Measurements from ENCODE around the gene GNG12.

DNA sequence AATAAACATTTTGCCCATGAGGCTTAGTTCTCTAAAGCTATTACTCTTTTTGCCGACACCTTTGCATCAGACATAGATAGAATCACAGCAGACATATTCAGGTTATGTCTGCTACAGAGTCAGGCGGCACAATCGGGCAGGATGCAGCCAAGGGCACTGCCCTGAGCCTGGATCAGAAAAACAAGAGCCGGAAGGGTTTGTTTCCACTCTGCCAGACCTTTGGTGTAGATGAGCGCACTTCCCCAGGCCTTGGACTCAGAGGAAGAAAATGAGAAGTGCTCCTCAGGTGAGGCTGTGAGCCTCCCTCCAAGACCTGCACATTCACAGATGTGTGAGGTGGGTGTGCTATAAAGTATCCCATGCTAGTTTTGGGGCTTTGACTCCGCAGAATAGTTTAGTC lies 43.7 kb downstream of the GNG12 start:
- TF ChIP-seq POLR2AphosphoS5 (IDR thresholded peaks at IDR 0.05; ENCODE audit: insufficient read depth, low read depth, low read length), result peak; percentile 38
- TF ChIP-seq, protein P1, sequence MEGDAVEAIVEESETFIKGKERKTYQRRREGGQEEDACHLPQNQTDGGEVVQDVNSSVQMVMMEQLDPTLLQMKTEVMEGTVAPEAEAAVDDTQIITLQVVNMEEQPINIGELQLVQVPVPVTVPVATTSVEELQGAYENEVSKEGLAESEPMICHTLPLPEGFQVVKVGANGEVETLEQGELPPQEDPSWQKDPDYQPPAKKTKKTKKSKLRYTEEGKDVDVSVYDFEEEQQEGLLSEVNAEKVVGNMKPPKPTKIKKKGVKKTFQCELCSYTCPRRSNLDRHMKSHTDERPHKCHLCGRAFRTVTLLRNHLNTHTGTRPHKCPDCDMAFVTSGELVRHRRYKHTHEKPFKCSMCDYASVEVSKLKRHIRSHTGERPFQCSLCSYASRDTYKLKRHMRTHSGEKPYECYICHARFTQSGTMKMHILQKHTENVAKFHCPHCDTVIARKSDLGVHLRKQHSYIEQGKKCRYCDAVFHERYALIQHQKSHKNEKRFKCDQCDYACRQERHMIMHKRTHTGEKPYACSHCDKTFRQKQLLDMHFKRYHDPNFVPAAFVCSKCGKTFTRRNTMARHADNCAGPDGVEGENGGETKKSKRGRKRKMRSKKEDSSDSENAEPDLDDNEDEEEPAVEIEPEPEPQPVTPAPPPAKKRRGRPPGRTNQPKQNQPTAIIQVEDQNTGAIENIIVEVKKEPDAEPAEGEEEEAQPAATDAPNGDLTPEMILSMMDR (IDR thresholded peaks at IDR 0.05; ENCODE audit: extremely low read depth in 1 of 2, insufficient read depth in 1 of 2, low read depth in 1 of 2, low read length in 2 of 2), result no peak
